Measurements from ENCODE around the gene IL2RA.
"Not testable (repeated sequence)": the region's sequence is repeated elsewhere in the genome, so short reads cannot be mapped to it uniquely, and the experiment has no call there.

The IL2RA gene

DNA sequence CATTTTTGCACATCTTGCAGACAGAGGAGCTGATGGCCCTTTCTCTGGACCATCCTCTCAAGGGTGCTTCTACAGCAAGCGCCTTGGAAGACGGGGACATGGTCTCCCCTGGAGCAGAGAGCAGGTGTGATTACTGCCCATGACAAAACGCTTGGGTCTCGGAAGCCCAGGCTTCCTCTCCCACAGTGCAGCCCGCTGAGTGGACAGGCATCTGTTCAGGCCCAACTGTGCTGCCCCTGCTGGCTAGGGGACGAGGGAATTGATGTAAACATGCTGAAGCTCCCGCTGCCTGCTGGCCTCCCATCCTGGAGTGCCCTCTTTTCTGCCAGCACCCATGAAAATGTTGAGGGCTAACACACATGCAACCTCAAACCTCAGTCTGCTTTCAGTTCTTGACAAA lies 99.1 kb downstream of the IL2RA start:
- peaks cover 6% of the 10 kb centered on the region; the same call in 1 of the 2 replicates for H3K27me3 ChIP-seq (ENCODE audit: insufficient read depth, low read length)
- no peaks in the 10 kb centered on the region for H3K9me2 ChIP-seq (ENCODE audit: low read depth, low read length)
- no peaks in the 10 kb centered on the region for H3K4me1 ChIP-seq (ENCODE audit: insufficient read depth, low read length, severe bottlenecking)
- no peak overlapping the region for H3K27ac ChIP-seq (ENCODE audit: low read depth, low read length, poor library complexity, severe bottlenecking)
- H3K9ac ChIP-seq (ENCODE audit: low read length), result no peak overlapping the region
- TF ChIP-seq EZH2 (IDR thresholded peaks at IDR 0.05; ENCODE audit: borderline replicate concordance, low read length), result no peak
- TF ChIP-seq, protein P1, sequence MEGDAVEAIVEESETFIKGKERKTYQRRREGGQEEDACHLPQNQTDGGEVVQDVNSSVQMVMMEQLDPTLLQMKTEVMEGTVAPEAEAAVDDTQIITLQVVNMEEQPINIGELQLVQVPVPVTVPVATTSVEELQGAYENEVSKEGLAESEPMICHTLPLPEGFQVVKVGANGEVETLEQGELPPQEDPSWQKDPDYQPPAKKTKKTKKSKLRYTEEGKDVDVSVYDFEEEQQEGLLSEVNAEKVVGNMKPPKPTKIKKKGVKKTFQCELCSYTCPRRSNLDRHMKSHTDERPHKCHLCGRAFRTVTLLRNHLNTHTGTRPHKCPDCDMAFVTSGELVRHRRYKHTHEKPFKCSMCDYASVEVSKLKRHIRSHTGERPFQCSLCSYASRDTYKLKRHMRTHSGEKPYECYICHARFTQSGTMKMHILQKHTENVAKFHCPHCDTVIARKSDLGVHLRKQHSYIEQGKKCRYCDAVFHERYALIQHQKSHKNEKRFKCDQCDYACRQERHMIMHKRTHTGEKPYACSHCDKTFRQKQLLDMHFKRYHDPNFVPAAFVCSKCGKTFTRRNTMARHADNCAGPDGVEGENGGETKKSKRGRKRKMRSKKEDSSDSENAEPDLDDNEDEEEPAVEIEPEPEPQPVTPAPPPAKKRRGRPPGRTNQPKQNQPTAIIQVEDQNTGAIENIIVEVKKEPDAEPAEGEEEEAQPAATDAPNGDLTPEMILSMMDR (IDR thresholded peaks at IDR 0.05; ENCODE audit: low read length), result no peak
- H3K36me3 ChIP-seq (ENCODE audit: insufficient read depth, low read length), result no peaks in the 10 kb centered on the region; the same call in 1 of the 2 replicates
- H3K4me2 ChIP-seq (ENCODE audit: low read length), result no peak overlapping the region
- no peak overlapping the region for H2AFZ ChIP-seq (ENCODE audit: low read length)
- H3F3A ChIP-seq (ENCODE audit: insufficient read depth, low read length), result no peaks in the 10 kb centered on the region
- H4K20me1 ChIP-seq (ENCODE audit: insufficient read depth, low read length), result no peaks in the 10 kb centered on the region
- no peaks in the 10 kb centered on the region for H3K79me2 ChIP-seq (ENCODE audit: insufficient read depth, low read length)
- no peak overlapping the region for H3K4me3 ChIP-seq (ENCODE audit: low read depth, low read length, poor library complexity, severe bottlenecking)
- no peaks in the 10 kb centered on the region for H3K9me3 ChIP-seq (ENCODE audit: low read length)

DNA sequence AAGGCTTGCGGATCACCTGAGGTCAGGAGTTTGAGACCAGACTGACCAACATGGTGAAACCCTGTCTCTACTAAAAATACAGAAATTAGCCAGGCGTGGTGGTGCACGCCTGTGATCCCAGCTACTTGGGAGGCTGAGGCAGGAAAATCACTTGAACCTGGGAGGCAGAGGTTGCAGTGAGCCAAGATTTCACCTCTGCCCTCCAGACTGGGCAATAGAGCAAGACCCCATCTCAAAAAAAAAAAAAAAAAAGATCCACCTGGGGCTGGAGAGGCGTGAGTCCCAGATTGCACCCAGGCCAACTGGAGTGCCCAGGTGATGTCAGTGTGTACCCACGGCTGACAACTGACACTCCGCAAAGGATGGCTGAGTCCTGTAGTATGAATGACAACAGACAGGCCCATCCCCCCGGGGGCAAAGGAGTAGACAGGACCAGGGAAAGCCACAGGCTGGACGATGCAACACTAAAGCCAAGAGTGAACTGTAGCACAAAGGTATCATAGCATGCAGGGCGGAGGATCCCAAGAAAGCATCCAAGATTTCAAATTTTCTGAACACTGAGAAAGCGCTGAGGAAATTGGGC lies 99.7 kb downstream of the IL2RA start:
- not testable (repeated sequence) for H3K4me2 ChIP-seq (ENCODE audit: low read length)

DNA sequence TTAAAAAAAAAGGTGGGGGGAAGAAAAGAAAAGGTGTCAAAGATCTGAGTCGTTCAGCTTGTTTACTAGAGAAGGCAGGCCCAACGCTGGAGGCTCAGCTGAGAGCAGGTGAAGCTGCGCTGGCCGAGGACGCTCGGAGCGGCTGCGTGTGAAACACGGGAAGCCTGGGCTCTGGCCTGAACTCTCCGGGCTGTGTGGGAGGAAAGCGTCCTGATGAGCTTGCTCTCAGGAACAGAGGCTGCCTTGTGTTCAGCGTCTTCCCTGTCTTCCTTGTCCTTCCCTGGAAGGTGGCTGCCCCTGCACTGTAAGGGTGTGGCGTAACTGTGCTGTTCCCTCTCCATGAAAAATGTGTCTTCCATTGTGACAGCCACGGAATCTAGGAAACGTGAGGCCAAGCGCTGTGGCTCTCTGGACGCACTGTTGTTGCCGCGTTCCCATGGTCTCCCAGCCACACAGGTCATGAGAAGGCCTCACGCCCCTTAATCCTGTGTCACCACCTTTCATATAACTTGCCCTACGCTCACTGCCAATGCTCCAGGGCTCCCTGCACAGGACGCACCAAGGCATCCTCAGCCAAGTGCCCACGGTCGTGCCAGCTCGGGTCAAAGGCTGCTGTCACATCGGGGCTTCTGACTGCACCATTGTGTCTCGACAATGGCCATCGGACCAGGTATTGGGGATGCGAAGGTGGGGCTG lies 100.6 kb downstream of the IL2RA start:
- Histone ChIP-seq H3K27ac (ENCODE audit: low read depth, low read length, poor library complexity, severe bottlenecking) (no peak overlapping the region), H3K9ac (ENCODE audit: low read length) (no peak overlapping the region), H4K20me1 (ENCODE audit: insufficient read depth, low read length) (no peaks in the 10 kb centered on the region), H3K4me2 (ENCODE audit: low read length) (no peak overlapping the region), H3K36me3 (ENCODE audit: insufficient read depth, low read length) (no peaks in the 10 kb centered on the region; the same call in 1 of the 2 replicates), H3K27me3 (ENCODE audit: insufficient read depth, low read length) (peaks cover 6% of the 10 kb centered on the region; the same call in 1 of the 2 replicates), H3K9me3 (ENCODE audit: low read length) (no peaks in the 10 kb centered on the region), H3K9me2 (ENCODE audit: low read depth, low read length) (no peaks in the 10 kb centered on the region), H2AFZ (ENCODE audit: low read length) (no peak overlapping the region), H3K4me1 (ENCODE audit: insufficient read depth, low read length, severe bottlenecking) (no peaks in the 10 kb centered on the region), H3K4me3 (ENCODE audit: low read depth, low read length, poor library complexity, severe bottlenecking) (no peak overlapping the region), H3F3A (ENCODE audit: insufficient read depth, low read length) (no peaks in the 10 kb centered on the region), H3K79me2 (ENCODE audit: insufficient read depth, low read length) (no peaks in the 10 kb centered on the region)
- TF ChIP-seq EZH2 (IDR thresholded peaks at IDR 0.05; ENCODE audit: borderline replicate concordance, low read length), result no peak
- TF ChIP-seq, protein P1 (IDR thresholded peaks at IDR 0.05; ENCODE audit: low read length), result no peak

More for the DNA sequence above, 99.7 kb downstream of the IL2RA start:
- H3K9me2 ChIP-seq (ENCODE audit: low read depth, low read length); H3F3A ChIP-seq (ENCODE audit: insufficient read depth, low read length); H3K9me3 ChIP-seq (ENCODE audit: low read length); H3K27ac ChIP-seq (ENCODE audit: low read depth, low read length, poor library complexity, severe bottlenecking); H2AFZ ChIP-seq (ENCODE audit: low read length); H3K27me3 ChIP-seq (ENCODE audit: insufficient read depth, low read length); H3K9ac ChIP-seq (ENCODE audit: low read length); H4K20me1 ChIP-seq (ENCODE audit: insufficient read depth, low read length); H3K4me3 ChIP-seq (ENCODE audit: low read depth, low read length, poor library complexity, severe bottlenecking); H3K4me1 ChIP-seq (ENCODE audit: insufficient read depth, low read length, severe bottlenecking); H3K36me3 ChIP-seq (ENCODE audit: insufficient read depth, low read length); H3K79me2 ChIP-seq (ENCODE audit: insufficient read depth, low read length): not testable (repeated sequence)

DNA sequence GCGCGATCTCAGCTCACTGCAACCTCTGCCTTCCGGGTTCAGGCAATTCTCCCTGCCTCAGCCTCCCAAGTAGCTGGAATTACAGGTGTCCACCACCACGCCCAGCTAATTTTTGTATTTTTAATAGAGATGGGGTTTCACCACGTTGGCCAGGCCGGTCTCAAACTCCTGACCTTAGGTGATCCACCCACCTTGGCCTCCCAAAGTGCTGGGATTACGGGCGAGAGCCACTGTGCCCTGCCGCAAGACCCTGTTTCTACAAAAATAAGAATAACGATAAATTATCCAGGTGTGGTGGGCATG lies 101.2 kb downstream of the IL2RA start:
- not testable (repeated sequence) for H3F3A ChIP-seq (ENCODE audit: insufficient read depth, low read length); H3K4me1 ChIP-seq (ENCODE audit: insufficient read depth, low read length, severe bottlenecking); H2AFZ ChIP-seq (ENCODE audit: low read length); H3K27ac ChIP-seq (ENCODE audit: low read depth, low read length, poor library complexity, severe bottlenecking); H4K20me1 ChIP-seq (ENCODE audit: insufficient read depth, low read length); H3K79me2 ChIP-seq (ENCODE audit: insufficient read depth, low read length); H3K4me2 ChIP-seq (ENCODE audit: low read length); H3K9me2 ChIP-seq (ENCODE audit: low read depth, low read length); H3K27me3 ChIP-seq (ENCODE audit: insufficient read depth, low read length); H3K9me3 ChIP-seq (ENCODE audit: low read length); H3K36me3 ChIP-seq (ENCODE audit: insufficient read depth, low read length); H3K4me3 ChIP-seq (ENCODE audit: low read depth, low read length, poor library complexity, severe bottlenecking); H3K9ac ChIP-seq (ENCODE audit: low read length)
